HEK293 (cell line): ENCODE measurements around the gene CNOT11.
"Not testable (repeated sequence)": the region's sequence is repeated elsewhere in the genome, so short reads cannot be mapped to it uniquely, and the experiment has no call there.

Experiments
- CTCF ChIA-PET: fragments of 350-600 bp; formaldehyde crosslinking; extraction: SDS; loops from one replicate; lab custom pipeline; 2021; ENCODE audit warnings: antibody characterized with exemption; lab: Yijun Ruan, JAX
- POLR2A ChIA-PET: fragments of 300-600 bp; formaldehyde crosslinking; extraction: SDS; loops from one replicate; lab custom pipeline; 2020; ENCODE audit warnings: antibody characterized with exemption, inconsistent platforms; lab: Yijun Ruan, JAX
- H3K27ac ChIP-seq: fragments of 200-500 bp; sonication (Bioruptor generic); 2 replicates; pipeline ENCODE4 v1.5.1; 2014; ENCODE audit warnings: low read depth, low read length, control low read depth, inconsistent platforms; ENCODE audit errors: extremely low read depth
- H3K36me3 ChIP-seq, 2 experiments: fragments of 200-500 bp in 1 of 2; sonication (Bioruptor generic) in 1 of 2; 1 replicate in 1 of 2; 2 replicates in 1 of 2; pipeline ENCODE4 v1.5.1; 2014 to 2017; ENCODE audit warnings: inconsistent platforms in 2 of 2, low read length in 2 of 2; ENCODE audit not compliant: control insufficient read depth in 2 of 2, insufficient read depth in 1 of 2
- H3K4me1 ChIP-seq: fragments of 200-500 bp; sonication (Bioruptor generic); 2 replicates; pipeline ENCODE4 v1.5.1; 2014; ENCODE audit warnings: mild to moderate bottlenecking, low read length, inconsistent platforms; ENCODE audit not compliant: control insufficient read depth, insufficient read depth
- H3K4me3 ChIP-seq: 2 replicates; pipeline ENCODE4 v1.5.1; 2011; ENCODE audit warnings: low read depth, mild to moderate bottlenecking, control low read depth, low read length, moderate library complexity
- H3K9me3 ChIP-seq: fragments of 200-500 bp; sonication (Bioruptor generic); 2 replicates; pipeline ENCODE4 v1.5.1; 2014; ENCODE audit warnings: low read depth, low read length, inconsistent platforms; ENCODE audit not compliant: control insufficient read depth, insufficient read depth
- ZNF23 ChIP-seq: fragments of 450-650 bp; formaldehyde crosslinking; IDR thresholded peaks from 2 replicates; pipeline ENCODE4 v1.5.1; 2016; ENCODE audit warnings: missing biosample characterization, missing genetic modification characterization, borderline replicate concordance
- ZNF24 ChIP-seq: fragments of 450-650 bp; formaldehyde crosslinking; IDR thresholded peaks from 2 replicates; pipeline ENCODE4 v1.5.1; 2016; ENCODE audit warnings: missing biosample characterization, missing genetic modification characterization
- ZNF449 ChIP-seq: fragments of 450-650 bp; formaldehyde crosslinking; IDR thresholded peaks from 2 replicates; pipeline ENCODE4 v1.5.1; 2017; ENCODE audit warnings: missing biosample characterization, mild to moderate bottlenecking, missing genetic modification characterization, moderate library complexity
- ZNF677 ChIP-seq: fragments of 450-650 bp; IDR thresholded peaks from 2 replicates; pipeline ENCODE4 v1.5.0; 2018; ENCODE audit warnings: missing biosample characterization, mild to moderate bottlenecking, missing genetic modification characterization, moderate library complexity

Gene CNOT11

GRCh38 chr2:101311696-101312017 is 59.0 kb downstream of the CNOT11 start (continued):
- TF ChIP-seq ZNF449 (tag by site-specific recombination): no peak
- no peak for TF ChIP-seq ZNF24 (tag by site-specific recombination)
- TF ChIP-seq ZNF677 (tag by site-specific recombination): no peak
- no peak for TF ChIP-seq ZNF23

- H3K4me1 ChIP-seq, H3K27ac ChIP-seq, CTCF ChIA-PET, H3K9me3 ChIP-seq, H3K36me3 ChIP-seq, H3K4me3 ChIP-seq, POLR2A ChIA-PET: not testable (repeated sequence)
These were observed 63.9 kb downstream of the CNOT11 start for GRCh38 chr2:101316568-101316967.
